ENCODE data around the gene KCTD3.

DNA sequence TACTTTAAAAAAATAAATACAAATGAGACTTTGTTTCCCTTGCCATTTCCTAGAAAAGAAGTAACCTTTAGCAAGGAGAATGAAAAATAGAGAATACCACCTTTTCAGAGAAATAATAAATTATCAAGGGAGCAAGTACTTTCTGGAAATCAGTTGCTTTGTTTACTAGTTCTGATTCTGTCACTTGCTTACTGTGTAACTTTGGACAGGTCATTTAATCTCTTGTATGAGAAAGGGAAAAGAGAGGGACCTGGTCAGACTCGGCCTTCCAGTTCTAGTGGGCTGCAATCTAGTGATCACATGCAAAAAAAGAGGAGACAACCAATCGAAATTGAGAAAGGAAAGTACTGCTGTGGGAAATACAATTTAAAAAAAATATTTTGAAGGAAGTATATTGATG lies 34.2 kb downstream of the KCTD3 start:
- TF ChIP-seq, protein P1, sequence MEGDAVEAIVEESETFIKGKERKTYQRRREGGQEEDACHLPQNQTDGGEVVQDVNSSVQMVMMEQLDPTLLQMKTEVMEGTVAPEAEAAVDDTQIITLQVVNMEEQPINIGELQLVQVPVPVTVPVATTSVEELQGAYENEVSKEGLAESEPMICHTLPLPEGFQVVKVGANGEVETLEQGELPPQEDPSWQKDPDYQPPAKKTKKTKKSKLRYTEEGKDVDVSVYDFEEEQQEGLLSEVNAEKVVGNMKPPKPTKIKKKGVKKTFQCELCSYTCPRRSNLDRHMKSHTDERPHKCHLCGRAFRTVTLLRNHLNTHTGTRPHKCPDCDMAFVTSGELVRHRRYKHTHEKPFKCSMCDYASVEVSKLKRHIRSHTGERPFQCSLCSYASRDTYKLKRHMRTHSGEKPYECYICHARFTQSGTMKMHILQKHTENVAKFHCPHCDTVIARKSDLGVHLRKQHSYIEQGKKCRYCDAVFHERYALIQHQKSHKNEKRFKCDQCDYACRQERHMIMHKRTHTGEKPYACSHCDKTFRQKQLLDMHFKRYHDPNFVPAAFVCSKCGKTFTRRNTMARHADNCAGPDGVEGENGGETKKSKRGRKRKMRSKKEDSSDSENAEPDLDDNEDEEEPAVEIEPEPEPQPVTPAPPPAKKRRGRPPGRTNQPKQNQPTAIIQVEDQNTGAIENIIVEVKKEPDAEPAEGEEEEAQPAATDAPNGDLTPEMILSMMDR (IDR thresholded peaks at IDR 0.05; ENCODE audit: insufficient read depth, low read depth, low read length), result no peak
- TF ChIP-seq EZH2 (IDR thresholded peaks at IDR 0.05; ENCODE audit: insufficient read depth, low read length), result no peak
